Mesenchymal stem cell (in vitro differentiated cells and primary cell): ENCODE results near the gene KCNIP2.
A peak's percentile ranks its signal among the peaks of the same experiment; 100 is the strongest.

Source experiments
- DNase-seq: peaks from one replicate; pipeline ENCODE4 v3.0.0-alpha.2; 2013
- H2AFZ ChIP-seq: one replicate; pipeline ENCODE4 v1.6.1; 2013; ENCODE audit warnings: low read depth, mild to moderate bottlenecking, control low read depth, inconsistent platforms, low read length, moderate library complexity
- H2AK5ac ChIP-seq: 2 replicates; pipeline ENCODE4 v1.6.1; 2013; ENCODE audit warnings: low read length, moderate library complexity, mild to moderate bottlenecking, inconsistent platforms; ENCODE audit not compliant: severe bottlenecking
- H2BK120ac ChIP-seq: one replicate; pipeline ENCODE4 v1.6.1; 2013; ENCODE audit warnings: low read depth, mild to moderate bottlenecking, inconsistent platforms, low read length, moderate library complexity
- H2BK12ac ChIP-seq, 2 experiments: one replicate each; pipeline ENCODE4 v1.6.1; 2013; ENCODE audit warnings: inconsistent platforms in 2 of 2, low read length in 2 of 2, mild to moderate bottlenecking in 2 of 2, moderate library complexity in 2 of 2, control low read depth in 1 of 2
- H2BK15ac ChIP-seq: one replicate; pipeline ENCODE4 v1.6.1; 2013; ENCODE audit warnings: mild to moderate bottlenecking, low read depth, inconsistent platforms; ENCODE audit not compliant: poor library complexity, severe bottlenecking
- H2BK5ac ChIP-seq: 2 replicates; pipeline ENCODE4 v1.6.1; 2013; ENCODE audit warnings: low read depth, mild to moderate bottlenecking, low read length, control low read depth, inconsistent platforms; ENCODE audit not compliant: poor library complexity, severe bottlenecking
- H3K14ac ChIP-seq, 2 experiments: one replicate each; pipeline ENCODE4 v1.6.1; 2013; ENCODE audit warnings: inconsistent platforms in 2 of 2, low read length in 2 of 2, control low read depth in 1 of 2, mild to moderate bottlenecking in 1 of 2, moderate library complexity in 1 of 2
- H3K18ac ChIP-seq, 2 experiments: one replicate each; pipeline ENCODE4 v1.6.1; 2013; ENCODE audit warnings: inconsistent platforms in 2 of 2, low read length in 2 of 2, control low read depth in 1 of 2, low read depth in 1 of 2, mild to moderate bottlenecking in 1 of 2
- H3K23ac ChIP-seq, 2 experiments: one replicate each; pipeline ENCODE4 v1.6.1; 2013; ENCODE audit warnings: inconsistent platforms in 2 of 2, low read length in 2 of 2, mild to moderate bottlenecking in 2 of 2, moderate library complexity in 2 of 2, control low read depth in 1 of 2
- H3K27ac ChIP-seq: 2 replicates; pipeline ENCODE4 v1.5.1; 2013; ENCODE audit warnings: mild to moderate bottlenecking, moderate library complexity, low read length, control low read depth, inconsistent platforms; ENCODE audit not compliant: poor library complexity, severe bottlenecking
- H3K27me3 ChIP-seq, 2 experiments: 2 replicates each; pipeline versions ENCODE4 v1.6.1 to v1.7.0; 2013; ENCODE audit warnings: low read length in 2 of 2, mild to moderate bottlenecking in 2 of 2, moderate library complexity in 2 of 2, control low read depth in 1 of 2, inconsistent platforms in 1 of 2; ENCODE audit not compliant: control insufficient read depth in 1 of 2, insufficient read depth in 1 of 2
- H3K36me3 ChIP-seq, 2 experiments: 2 replicates each; pipeline versions ENCODE4 v1.6.1 to v1.7.0; 2013; ENCODE audit warnings: low read length in 2 of 2, control low read depth in 1 of 2, inconsistent platforms in 1 of 2, low read depth in 1 of 2, mild to moderate bottlenecking in 1 of 2; ENCODE audit not compliant: insufficient read depth in 2 of 2, control insufficient read depth in 1 of 2
- H3K4ac ChIP-seq, 2 experiments: one replicate each; pipeline ENCODE4 v1.6.1; 2013; ENCODE audit warnings: inconsistent platforms in 2 of 2, low read length in 2 of 2, mild to moderate bottlenecking in 2 of 2, moderate library complexity in 2 of 2, control low read depth in 1 of 2, low read depth in 1 of 2
- H3K4me1 ChIP-seq: 2 replicates; pipeline ENCODE4 v1.6.1; 2013; ENCODE audit warnings: low read depth, low read length, control low read depth; ENCODE audit not compliant: control insufficient read depth, insufficient read depth
- H3K4me2 ChIP-seq: 2 replicates; pipeline ENCODE4 v1.6.1; 2013; ENCODE audit warnings: low read length, mild to moderate bottlenecking, inconsistent platforms; ENCODE audit not compliant: poor library complexity, severe bottlenecking
- H3K4me3 ChIP-seq, 2 experiments: 2 replicates each; pipeline versions ENCODE4 v1.5.1 to v1.7.0; 2013; ENCODE audit warnings: low read length in 2 of 2, mild to moderate bottlenecking in 2 of 2, control low read depth in 1 of 2, low read depth in 1 of 2; ENCODE audit not compliant: insufficient read depth in 1 of 2
- H3K79me1 ChIP-seq: replicated peaks from 2 replicates; pipeline ENCODE4 v1.6.1; 2013; ENCODE audit warnings: mild to moderate bottlenecking, control low read depth, low read length, inconsistent platforms; ENCODE audit not compliant: poor library complexity, severe bottlenecking
- H3K9ac ChIP-seq: 2 replicates; pipeline ENCODE4 v1.7.0; 2013; ENCODE audit warnings: mild to moderate bottlenecking, low read length, moderate library complexity
- H3K9me3 ChIP-seq: 2 replicates; pipeline ENCODE4 v1.7.0; 2013; ENCODE audit warnings: mild to moderate bottlenecking, low read length; ENCODE audit not compliant: control insufficient read depth
- H4K8ac ChIP-seq: one replicate; pipeline ENCODE4 v1.6.1; 2013; ENCODE audit warnings: inconsistent platforms, mild to moderate bottlenecking, low read length, moderate library complexity
- H4K91ac ChIP-seq: one replicate; pipeline ENCODE4 v1.6.1; 2013; ENCODE audit warnings: mild to moderate bottlenecking, low read length, inconsistent platforms
- WGBS: methylation state at CpG from one replicate; pipeline ENCODE4 v1.1.7; 2013; ENCODE audit warnings: mixed read lengths; 5-methylcytosine and 5-hydroxymethylcytosine counted together

Gene KCNIP2

DNA sequence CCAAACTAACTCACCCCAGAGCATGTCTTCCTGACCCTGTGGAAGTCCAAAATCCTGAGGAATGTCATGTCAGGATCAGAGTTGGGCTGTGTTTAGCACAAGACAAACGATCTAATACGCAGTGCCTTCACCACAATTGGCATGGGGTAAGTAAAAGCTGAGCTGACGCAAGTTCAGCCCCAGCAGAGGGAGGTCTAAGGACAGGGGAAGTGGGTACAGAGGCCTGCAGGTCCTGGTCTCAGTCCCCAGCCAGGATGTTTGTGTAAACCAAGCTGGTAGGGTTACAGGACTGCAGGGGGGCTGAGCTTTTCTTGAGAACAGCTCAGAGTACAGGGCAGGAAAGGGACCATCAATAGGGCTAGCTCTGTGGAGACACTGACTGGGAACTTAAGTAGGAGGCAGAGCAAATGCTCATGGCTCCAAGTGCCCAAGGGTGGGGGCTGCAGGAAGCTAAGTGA is 5.3 kb upstream of the KCNIP2 start:
- H3K9me3 ChIP-seq = no peaks in the 10 kb centered on the region
- peaks cover 7 to 11% of the 10 kb centered on the region in 2 experiments for H3K27me3 ChIP-seq
- H3K36me3 ChIP-seq = peaks cover 28 to 38% of the 10 kb centered on the region in 2 experiments
- H2BK15ac ChIP-seq = no peak overlapping the region
- H3K4me3 ChIP-seq = no peak overlapping the region
- H2BK5ac ChIP-seq = no peak overlapping the region
- H4K91ac ChIP-seq = no peak overlapping the region
- no peak overlapping the region for H2AFZ ChIP-seq
- H2BK12ac ChIP-seq = no peak overlapping the region
- no peak overlapping the region for H3K4ac ChIP-seq
- no peak overlapping the region for H3K9ac ChIP-seq
- no peak overlapping the region for H3K18ac ChIP-seq
- H4K8ac ChIP-seq = no peak overlapping the region
- no peak overlapping the region for H3K4me2 ChIP-seq
- no peak overlapping the region for H3K14ac ChIP-seq
- H3K4me1 ChIP-seq = peaks cover 4% of the 10 kb centered on the region
- peaks cover 11% of the 10 kb centered on the region for H3K79me1 ChIP-seq
- no peak overlapping the region for H2AK5ac ChIP-seq
- H3K27ac ChIP-seq = no peak overlapping the region
- peak; percentile 41 for DNase-seq
- no peak overlapping the region for H2BK120ac ChIP-seq
- no peak overlapping the region for H3K23ac ChIP-seq
- WGBS = 55% methylated on average over 3 of the region's 3 CpGs

DNA sequence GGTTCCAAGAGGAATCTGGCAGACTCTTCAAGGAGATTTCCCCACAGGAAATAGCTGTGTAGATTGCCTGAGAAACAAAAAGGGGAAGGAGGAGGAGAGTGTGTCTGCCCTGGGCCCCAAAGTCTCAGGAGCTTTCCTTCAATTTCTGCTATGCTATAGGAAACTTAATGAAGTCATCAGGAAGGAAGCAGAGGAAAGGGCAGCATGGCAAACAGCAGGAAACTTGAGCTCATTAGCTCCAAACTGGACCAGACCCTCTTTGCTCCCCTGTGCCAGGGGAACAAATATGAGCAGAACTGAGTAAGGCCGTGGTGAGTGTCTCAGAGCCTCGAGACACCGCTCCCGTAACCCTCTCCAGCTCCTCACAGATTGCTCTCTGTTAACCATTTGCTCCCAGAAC is 4.8 kb upstream of the KCNIP2 start:
- Histone ChIP-seq H4K8ac (no peak overlapping the region), H4K91ac (no peak overlapping the region), H3K4me1 (peaks cover 8% of the 10 kb centered on the region), H2AFZ (no peak overlapping the region), H2BK12ac (no peak overlapping the region), H2BK5ac (no peak overlapping the region), H3K14ac (no peak overlapping the region), H3K79me1 (peaks cover 8% of the 10 kb centered on the region), H3K4me2 (no peak overlapping the region), H3K9me3 (no peaks in the 10 kb centered on the region), H3K4ac (no peak overlapping the region), H3K36me3 (peaks cover 28 to 35% of the 10 kb centered on the region in 2 experiments), H2BK120ac (no peak overlapping the region), H3K23ac (no peak overlapping the region), H3K4me3 (no peak overlapping the region), H3K27ac (no peak overlapping the region), H2BK15ac (no peak overlapping the region), H2AK5ac (no peak overlapping the region), H3K18ac (no peak overlapping the region), H3K9ac (no peak overlapping the region), H3K27me3 (peaks cover 7 to 15% of the 10 kb centered on the region in 2 experiments)
- 42% methylated on average over 4 of the region's 4 CpGs for WGBS
- DNase-seq = peak; percentile 42

DNA sequence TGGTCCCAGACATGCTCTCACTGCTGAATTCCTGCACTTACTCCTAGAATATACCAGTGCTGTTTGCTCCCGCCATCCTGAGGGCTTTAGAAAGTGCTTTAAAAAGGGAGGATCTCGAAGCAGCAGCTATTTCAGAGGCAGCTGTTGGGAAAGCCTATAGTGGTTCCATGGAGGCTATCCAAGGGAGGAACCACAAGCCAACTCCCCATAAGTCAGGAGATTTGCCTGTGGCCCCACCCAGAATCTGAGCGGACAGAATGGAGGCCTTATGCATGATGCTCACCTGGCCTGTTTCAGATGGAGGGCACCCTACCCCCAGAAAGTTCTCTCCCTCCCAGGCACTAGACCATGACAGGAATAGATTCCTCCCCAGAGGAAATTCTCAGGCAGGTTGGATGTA is 2.3 kb upstream of the KCNIP2 start:
- Histone ChIP-seq H3K4me1 (peaks cover 12% of the 10 kb centered on the region), H3K27me3 (peaks cover 7 to 28% of the 10 kb centered on the region in 2 experiments), H3K4me3 (no peak overlapping the region), H3K23ac (no peak overlapping the region), H3K9me3 (no peaks in the 10 kb centered on the region), H3K4ac (no peak overlapping the region), H3K18ac (no peak overlapping the region), H3K4me2 (no peak overlapping the region), H2BK12ac (no peak overlapping the region), H4K91ac (no peak overlapping the region), H3K27ac (no peak overlapping the region), H2BK5ac (no peak overlapping the region), H3K9ac (no peak overlapping the region), H2BK120ac (no peak overlapping the region), H3K14ac (no peak overlapping the region), H3K79me1 (peaks cover 5% of the 10 kb centered on the region), H3K36me3 (peaks cover 27 to 36% of the 10 kb centered on the region in 2 experiments), H4K8ac (no peak overlapping the region), H2AK5ac (no peak overlapping the region), H2AFZ (no peak overlapping the region), H2BK15ac (no peak overlapping the region)
- DNase-seq = no peak
- WGBS = 85% methylated on average over 3 of the region's 3 CpGs

DNA sequence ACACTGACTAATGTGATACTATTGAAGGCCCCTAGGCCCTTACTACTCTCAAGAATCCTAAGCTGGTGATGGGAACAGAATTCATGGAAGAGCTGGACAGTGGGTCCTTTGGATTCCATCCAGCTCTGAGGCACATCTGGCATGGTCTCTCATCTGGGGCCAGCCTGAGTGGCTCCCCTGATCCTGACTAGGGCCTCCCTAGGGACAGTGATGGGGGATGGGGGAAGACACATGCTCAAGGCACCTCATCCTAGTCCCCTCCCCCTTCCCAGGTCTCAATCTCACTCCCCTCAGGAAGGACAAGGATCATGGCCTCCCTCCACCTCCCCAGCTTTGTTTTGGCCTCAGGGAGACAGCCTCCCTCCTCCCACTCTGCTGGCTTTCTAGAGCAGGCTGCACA is 1.8 kb downstream of the KCNIP2 start:
- Histone ChIP-seq H3K4me1 (peaks cover 26% of the 10 kb centered on the region), H3K4me3 (no peak overlapping the region), H3K23ac (no peak overlapping the region), H3K4me2 (no peak overlapping the region), H3K79me1 (peaks cover 12% of the 10 kb centered on the region), H3K14ac (no peak overlapping the region), H3K9me3 (no peaks in the 10 kb centered on the region), H2BK15ac (no peak overlapping the region), H3K36me3 (peaks cover 14 to 23% of the 10 kb centered on the region in 2 experiments), H3K9ac (no peak overlapping the region), H3K4ac (no peak overlapping the region), H4K91ac (no peak overlapping the region), H2AFZ (no peak overlapping the region), H2BK5ac (no peak overlapping the region), H2BK12ac (no peak overlapping the region), H4K8ac (no peak overlapping the region), H3K27ac (no peak overlapping the region), H3K27me3 (peaks cover 7 to 28% of the 10 kb centered on the region in 2 experiments), H2AK5ac (no peak overlapping the region), H2BK120ac (no peak overlapping the region), H3K18ac (no peak overlapping the region)
- no peak for DNase-seq
